Activated CD4-positive, alpha-beta T cell treated with anti-CD3 and anti-CD28 coated beads, Interleukin-2, amount 50 U/mL, for 4 hours (primary cell): Measurements from ENCODE around the gene PGPEP1.

Source experiments
- DNase-seq, 2 experiments: peaks; one replicate each; pipeline ENCODE4 v3.0.0-alpha.2; 2020

PGPEP1 gene, protein sequence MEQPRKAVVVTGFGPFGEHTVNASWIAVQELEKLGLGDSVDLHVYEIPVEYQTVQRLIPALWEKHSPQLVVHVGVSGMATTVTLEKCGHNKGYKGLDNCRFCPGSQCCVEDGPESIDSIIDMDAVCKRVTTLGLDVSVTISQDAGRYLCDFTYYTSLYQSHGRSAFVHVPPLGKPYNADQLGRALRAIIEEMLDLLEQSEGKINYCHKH

DNA sequence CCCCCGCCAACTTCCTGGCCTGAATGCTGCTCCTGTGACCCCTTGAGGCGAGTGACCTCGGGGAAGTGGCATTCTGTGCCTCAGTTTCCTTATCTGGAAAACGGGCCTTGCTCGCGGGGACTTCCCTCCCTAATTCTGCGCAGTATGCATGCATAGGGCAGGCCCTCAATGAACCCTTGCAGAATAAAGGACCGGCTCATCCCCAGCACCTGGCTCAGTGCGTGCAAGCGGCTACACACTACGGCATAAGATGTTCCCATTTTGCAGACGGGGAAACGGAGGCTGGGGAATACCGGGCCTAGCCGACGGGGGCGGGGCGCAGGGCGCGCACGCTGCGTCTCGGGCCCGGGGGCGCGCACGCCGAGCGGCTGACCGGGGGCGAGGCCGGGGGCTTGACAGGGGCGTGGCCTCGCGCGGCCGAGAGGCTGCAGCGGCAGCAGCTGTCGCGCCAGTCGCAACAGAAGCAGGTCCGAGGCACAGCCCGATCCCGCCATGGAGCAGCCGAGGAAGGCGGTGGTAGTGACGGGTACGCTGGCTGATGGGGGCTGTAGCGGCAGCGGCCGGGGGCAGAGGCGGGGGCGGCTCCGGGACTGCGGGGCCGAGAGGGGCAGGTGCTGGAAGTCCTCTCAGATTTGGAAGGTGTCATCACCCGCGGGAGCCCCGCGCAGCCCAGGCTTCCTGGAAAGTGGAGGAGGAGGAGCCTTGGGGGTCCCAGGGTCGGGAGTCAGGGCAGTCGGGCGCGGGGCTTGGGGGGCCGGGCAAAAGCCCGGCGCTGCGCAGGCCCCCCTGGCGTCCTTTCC is at the start of gene PGPEP1:
Gene PGPEP1 (plus strand): TSS at position 409 of the 800 bp plus-strand sequence. CDS start 84 bp downstream, at position 493.
- peak; percentile 13 to 20 for DNase-seq

DNA sequence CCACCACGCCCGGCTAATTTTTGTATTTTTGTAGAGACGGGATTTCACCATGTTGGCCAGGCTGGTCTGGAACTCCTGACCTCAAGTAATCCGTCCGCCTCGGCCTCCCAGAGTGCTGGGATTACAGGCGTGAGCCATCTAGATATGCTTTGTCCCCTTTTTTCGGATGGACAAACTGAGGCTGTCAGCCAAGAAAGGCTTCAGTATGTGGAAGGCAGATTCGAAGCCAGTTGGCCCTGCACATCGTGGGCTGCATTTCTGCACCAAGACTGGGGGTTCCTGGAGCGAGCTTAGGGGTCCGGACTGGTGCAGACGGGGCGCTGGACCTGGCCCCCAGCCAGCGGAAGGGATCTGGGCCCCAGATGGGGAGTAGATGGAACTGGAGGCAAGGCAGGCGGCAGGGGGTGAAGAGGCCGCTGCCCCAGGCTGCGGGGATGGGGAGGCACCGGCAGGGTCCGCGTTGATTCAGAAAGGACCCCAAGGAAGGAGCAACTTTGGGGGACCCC is 49.3 kb upstream of the PGPEP1 start:
- no peak for DNase-seq

DNA sequence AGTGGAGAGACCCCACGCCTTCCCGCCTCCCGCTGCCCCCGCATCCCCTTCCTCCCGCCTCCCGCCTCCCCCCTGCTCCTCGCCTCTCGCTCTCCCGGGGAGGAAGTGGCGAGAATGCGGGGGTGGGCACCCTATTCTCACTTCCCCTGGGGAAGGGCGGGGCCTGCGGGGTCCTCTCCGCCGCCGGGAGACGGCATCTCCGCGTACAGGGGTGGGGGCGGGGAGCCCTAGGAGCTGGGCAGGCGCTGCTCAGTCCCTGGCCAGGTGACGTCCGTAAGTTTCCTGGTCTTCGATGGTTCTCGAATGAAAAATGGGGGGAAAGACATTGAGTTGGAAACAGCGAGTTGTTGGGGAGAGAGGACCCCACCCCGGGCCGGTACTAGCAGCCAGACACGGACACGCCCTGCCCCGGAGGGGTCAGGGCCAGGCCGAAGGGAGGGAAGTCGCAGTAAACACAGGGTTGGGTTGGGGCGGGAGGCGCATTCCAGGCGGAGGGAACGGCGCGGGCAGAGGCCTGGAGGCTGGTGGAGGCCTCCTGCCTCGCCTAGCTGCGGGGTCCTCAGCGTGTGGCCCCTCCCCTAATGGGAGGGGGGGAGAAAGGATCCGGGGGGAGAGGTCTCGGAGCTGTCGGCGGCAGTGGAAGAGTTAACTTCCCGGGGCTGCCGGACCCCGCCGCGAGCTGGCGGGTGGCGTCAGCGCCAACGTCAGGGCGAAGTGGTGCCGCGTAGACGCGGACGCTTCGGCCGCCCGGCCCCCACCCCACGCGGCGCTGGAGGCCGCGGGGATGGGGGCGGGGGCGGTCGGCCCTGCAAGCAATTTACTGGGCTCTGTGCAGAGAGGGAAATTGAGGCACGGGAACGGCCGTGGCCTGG is 48.6 kb upstream of the PGPEP1 start:
- peak; percentile 61 to 69 for DNase-seq

DNA sequence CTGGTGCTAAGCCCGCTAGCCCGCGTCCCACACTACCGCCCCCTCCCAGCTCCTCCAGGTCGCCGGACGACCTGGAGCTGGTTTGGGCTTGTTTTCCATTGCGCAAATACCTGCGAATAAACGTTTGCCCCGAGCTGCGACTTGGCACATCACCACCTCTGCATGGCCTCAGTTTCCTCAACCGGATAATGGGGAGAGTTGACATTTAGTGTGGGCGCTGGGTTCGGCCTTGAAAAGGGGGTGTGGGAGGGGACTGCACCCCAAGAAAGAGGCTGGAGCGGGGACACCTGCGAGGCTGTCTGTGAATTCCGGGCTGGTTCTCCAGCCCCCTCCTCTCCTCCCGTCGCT is 48.0 kb upstream of the PGPEP1 start:
- no peak for DNase-seq

DNA sequence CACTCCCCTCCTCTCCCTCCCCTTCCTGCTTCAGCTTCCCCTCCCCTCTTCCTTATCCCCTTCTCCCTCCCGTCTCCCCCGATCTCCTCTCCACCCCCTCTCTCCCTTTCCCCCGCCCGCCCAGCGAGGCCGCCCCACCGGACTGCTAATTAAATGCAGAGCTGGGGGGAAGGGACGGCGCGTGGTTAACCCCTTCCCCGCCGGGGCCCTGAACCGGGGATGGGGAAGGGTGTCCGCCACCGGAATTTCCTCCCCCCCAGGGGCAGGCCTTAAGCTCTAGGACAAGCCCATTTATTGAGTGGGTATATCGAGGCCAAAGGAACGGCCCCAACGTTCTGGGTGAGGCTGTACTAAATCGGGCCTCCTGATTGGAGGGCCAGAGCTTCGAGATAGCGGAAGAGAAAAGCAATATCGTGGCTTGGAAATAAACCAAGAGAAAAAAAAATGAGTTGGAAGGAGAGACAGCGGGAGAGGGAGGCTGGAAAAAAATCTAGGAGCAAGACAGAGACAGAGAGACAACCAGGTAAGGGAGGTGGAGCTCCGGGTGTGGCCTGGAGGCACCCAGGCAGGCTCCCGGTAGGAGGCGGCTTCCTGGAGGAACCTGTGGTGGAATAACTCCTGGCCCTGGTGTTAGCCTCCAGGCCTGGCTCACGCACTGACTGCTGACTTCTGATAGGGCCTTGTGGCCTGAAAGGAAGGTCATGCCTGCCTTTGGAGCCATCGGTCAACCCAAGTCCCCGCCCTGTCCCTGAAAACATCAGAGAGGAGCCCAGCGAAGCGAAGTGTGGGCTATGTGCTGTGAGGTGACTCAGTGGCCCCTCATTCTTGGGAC is 47.4 kb upstream of the PGPEP1 start:
- no peak for DNase-seq

DNA sequence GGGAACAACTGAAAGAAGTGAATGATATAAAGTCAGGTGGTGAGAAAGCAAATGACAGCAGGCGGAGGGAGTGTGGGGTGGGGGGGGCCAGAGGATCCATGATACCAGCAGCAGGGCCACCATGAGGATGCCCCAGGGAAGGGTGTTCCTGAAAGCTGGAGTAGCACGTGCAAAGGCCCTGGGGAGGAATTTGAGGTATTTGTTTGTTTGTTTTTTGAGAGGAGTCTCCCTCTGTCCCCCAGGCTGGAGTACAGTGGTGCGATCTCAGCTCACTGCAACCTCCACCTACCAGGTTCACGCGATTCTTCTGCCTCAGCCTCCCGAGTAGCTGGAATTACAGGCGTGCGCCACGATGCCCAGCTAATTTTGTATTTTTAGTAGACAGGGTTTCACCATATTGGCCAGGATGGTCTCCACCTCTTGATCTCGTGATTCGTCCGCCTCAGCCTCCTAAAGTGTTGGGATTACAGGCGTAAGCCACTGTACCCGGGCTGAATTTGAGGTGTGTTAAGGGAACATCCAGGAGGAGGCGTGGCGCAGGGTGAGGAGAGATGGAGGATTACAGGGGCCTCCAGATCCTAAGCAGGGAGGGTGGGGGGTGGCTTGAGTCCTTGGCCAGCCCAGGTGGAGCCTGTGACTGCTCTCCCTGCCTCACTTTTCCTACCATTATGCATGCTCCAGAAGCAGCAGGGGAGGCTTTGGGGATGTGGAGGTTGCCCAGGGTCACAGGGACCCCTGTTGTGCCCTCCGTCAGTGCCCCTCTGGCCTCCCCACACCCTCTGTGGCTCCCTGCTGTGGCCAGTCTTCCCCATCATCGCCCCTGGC is 46.5 kb upstream of the PGPEP1 start:
- DNase-seq, result no peak

DNA sequence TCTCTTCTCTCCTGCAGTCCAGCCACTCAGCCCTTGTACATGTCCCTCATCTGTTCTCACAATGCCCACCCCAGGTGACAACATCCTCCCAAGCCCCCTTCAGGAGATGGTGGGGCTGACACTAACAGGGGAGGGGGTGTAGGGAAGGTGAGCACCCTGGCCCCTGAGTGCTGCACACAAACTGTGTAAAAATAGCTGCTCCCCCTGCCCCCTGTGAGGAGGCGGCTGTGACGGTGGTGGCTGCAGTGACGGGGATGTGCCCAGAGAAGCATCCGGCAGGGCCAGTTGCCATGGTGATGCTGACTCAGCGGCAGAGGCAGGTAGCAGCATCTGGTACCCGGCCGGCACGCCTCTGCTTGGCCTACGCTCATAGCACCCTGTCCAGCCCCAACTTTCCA is 45.9 kb upstream of the PGPEP1 start:
- DNase-seq, result peak; percentile 93

DNA sequence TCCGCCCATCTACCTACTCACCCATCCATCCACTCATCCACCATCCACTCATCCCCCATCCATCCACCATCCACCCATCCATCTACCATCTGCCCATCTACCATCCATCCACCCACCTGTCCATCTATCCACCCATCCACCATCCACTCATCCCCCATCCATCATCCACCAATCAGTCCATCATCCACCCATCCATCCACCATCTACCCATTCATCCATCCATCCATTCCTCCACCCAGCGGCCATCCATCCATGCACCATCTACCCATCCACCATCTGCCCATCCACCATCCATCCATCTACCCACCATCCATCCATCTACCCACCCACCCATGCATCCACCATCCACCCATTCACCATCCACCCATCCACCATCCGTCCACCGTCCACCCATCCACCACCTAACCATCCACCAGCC is 45.4 kb upstream of the PGPEP1 start:
- no peak for DNase-seq

DNA sequence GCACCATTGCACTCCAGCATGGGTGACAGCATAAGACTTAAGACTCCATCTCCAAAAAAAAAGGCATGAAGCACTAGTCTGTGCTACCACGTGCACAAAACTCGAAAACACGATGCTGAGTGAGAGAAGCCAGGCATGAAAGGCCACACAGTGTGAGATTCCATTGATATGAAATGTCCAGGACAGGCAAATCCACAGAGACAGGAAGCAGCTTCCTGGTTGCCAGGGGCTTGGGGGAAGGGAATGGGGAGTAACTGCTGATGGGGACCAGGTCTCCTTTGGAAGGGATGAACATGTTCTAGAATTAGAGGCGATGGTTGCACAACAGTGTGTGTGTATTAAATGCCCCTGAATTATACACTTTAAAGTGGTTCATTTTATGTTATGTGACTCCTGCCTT is 43.1 kb upstream of the PGPEP1 start:
- no peak for DNase-seq

DNA sequence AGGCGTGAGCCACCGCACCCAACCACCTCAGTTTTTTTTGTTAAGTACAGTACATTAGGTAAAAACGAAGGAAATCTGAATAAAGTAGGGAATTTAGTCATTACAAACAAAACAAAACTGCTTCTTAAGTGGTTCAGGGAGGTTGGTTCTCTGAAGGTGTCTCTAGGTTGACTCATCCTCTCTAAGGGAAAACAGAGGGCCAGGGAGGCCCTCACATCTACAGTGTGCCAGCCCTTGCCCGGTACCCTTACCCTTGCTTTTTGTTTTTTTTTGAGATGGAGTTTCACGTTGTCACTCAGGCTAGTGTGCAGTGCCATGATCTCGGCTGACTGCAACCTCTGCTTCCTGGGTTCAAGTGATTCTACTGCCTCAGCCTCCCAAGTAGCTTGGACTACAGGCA is 41.8 kb upstream of the PGPEP1 start:
- no peak for DNase-seq

DNA sequence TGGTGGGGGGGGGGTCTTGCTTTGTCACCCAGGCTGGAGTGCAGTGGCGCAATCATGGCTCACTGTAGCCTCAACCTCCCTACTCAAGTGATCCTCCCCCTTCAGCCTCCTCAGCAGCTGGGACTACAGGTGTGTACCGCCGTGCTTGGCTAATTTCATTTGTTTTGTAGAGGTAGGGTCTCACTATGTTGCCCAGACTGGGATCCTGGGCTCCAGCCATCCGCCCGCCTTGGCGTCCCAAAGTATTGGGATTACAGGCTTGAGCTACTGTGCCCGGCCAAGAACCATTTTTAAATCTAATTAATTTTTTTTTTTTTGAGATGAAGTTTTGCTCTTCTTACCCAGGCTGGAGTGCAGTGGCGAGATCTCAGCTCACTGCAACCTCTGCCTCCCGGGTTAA is 40.7 kb upstream of the PGPEP1 start:
- DNase-seq, result no peak

DNA sequence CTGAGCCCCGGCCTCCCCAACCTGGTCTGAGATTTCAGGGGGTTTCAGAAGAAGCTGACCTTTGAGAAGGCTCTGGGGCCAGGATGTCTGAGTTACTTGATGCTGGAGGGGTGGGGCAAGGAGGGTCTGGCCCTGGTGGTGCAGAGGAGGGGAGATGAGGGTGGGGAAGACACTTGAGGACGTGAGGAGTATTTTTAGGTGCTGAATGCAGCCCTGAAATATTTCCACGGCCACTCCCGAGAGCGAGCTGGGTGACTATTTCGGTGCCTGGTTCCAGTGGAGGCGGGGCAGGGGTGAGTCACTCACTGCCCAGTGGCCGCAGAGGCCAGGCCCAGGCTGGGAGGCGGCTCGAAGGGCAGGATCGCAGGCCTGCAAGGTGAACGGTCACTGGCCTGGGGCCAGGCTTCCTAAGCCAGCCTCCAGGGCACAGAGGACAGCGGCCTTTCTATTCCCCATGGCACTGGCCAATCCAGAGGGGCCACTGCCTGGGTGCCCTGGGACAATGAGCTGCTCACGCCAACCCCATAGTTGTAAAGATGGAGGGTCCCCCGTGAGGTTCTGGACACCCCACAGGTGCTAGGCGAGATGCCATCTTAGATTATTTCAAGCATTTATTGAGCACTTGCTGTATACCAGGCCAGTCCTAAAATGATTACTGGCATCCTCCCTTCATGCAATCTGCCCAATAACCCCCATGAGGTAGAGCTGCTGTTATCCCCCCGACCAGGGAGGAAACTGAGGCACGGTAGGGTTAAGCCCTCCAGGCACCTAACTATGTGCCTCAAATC is 39.3 kb upstream of the PGPEP1 start:
- no peak for DNase-seq

DNA sequence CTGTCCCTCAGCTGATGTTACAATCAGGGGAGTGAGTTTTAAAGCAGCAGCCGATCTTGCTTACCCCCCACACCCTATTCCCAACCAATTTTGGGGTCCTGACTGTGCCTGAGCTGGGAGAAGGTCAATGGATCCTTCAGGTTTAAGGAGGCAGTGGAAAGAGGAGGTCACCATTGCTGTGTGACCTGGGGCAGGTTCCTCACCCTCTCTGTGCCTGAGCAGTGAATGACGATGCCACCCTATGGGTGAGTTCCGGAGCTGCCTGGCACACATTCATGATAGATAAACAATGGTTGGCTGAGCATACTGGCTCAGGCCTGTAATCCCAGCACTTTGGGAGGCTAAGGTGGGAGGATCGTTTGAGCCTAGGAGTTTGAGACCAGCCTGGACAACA is 38.7 kb upstream of the PGPEP1 start:
- no peak for DNase-seq

DNA sequence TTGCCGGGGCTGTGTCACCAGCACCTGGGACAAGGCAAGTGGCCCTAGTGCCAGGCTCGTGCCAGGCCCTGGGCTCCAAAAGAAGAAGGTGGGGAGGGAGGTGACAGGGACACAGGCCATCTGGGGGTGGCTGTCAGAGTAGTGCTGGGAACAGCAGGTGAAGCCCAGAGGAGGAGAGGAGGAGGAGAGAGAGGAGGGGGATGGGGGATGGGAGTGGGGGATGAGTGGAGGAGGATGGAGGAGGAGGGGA is 36.3 kb upstream of the PGPEP1 start:
- DNase-seq, result no peak

DNA sequence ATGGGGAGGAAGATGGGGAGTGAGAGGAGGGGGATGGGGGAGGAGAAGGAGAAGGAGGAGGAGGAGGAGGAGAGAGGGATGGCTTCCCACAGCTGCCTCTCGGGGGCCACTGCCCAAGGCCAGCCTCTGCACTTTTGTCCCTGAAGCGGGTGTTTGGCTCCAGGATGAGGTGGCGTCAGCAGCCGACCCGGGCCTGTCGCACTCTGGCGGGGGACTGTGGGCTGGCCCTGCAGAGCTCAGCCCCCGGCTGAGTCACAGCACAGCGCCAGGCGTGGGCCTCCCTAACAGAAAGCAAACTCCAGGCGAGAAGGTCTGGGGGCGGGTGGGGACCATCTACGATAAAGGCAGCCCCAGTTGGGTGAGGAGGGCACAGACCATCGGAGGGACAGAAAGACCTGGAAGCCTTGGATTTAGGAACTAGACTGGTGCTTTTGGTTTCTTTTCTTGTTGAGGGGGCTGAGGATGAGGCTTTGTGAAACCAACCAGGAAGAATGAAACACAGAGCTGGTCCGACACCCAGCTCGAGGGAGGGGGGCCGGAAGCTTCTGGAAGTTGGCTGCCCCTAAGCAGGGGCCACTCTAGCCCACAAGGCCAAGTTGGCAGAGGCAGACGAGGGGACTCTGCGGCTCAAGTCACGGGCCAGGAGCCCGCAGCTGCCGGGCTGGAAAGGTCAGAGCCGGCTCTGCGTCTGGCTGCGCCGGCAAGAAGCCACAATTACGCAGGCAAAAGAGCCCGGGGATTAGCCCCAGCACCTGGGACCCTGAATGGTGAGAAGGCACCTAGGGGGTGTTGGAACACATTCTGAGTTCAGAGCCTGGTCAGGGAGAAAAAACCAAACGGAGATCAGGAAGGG is 35.7 kb upstream of the PGPEP1 start:
- peak; percentile 83 to 87 for DNase-seq

DNA sequence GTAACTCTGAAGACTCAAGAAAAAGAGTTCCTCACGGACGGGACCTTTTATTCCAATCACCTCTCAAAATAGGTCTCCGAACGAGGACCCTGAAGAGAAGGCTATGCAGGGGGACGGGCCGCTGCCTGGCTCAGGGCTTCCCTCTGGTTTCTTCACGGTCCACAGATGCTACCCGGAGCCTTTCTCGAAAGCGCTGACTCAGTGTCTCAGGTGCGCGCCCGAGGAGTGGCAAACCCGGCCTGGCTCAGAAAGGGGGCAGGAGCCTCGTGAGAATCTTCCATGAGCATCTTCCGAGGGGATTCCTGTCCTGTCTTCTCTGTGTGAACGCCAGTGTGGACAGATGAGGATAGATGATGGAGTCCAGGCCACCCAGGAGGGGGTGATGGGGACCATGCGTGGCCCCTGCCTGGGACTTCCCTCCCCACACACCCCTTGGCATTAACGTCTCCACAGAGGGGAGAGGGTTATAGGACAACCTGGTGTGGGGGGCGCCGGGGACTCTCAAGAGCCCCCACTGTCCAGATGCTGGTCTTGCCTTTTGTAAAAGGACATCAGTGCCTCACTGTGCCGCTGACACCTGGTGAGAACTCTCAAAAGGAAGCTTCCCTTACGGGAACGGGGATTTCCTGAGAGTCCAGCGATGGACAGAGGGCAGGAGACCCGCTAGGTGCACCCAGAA is 34.0 kb upstream of the PGPEP1 start:
- no peak for DNase-seq

DNA sequence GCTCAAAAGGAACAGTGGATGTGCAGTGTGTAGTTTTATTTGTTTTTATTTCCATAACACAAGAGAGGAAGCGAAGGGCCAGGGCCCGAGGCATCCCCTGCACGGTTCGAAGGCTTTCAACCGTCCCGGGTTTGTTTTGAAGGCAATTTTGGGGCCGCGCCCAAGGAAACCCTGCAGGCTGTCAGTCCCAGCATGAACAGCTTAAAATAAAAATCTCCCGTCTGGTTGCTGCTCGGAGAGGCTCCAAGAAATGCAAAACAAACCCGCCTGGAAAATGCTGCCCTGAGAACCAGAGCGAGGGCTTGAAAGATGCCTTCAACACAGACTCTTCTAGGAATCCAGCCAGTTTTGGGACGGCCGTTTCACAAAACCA is 33.5 kb upstream of the PGPEP1 start:
- DNase-seq, result no peak

DNA sequence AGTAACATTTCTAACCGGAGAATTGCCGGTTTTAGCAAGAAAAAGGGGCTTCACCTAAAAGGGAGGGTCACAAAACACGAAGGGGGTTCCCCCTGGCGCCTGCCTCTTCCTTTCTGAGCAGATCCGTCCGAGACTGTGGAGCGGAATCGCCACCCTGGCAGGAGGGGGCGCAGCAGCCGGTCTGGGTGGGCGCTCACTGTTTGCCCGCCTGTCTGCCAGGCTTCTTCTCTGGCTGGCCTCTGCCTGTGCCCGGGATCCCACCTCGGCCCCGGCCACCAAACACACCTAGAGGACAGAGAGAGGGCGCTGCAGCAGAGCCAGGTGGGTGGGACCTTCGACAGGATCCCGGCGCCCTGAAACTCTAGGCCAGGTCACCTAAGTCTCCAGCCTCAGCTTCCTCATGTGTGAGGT is 33.1 kb upstream of the PGPEP1 start:
- DNase-seq, result no peak
